Activated naive CD8-positive, alpha-beta T cell treated with anti-CD3 and anti-CD28 coated beads for 36 hours (primary cell): ENCODE measurements around the gene TLE7. TPM values are rescaled to one million over a fixed set of nuclear protein-coding genes. Genes with fewer than 3 reads are reported as not detected.

Source experiments
- DNase-seq: peaks from one replicate; pipeline ENCODE4 v3.0.0; 2021
- H3K27ac Mint-ChIP-seq: one replicate; pipeline ENCODE4 v1.8.0; 2022; ENCODE audit warnings: mild to moderate bottlenecking, moderate library complexity, mixed read lengths
- H3K27me3 Mint-ChIP-seq: one replicate; pipeline ENCODE4 v1.8.0; 2022; ENCODE audit warnings: mild to moderate bottlenecking, mixed read lengths
- H3K36me3 Mint-ChIP-seq: one replicate; pipeline ENCODE4 v1.8.0; 2021; ENCODE audit warnings: mild to moderate bottlenecking, mixed read lengths
- H3K4me1 Mint-ChIP-seq: one replicate; pipeline ENCODE4 v1.8.0; 2021; ENCODE audit warnings: mixed read lengths
- H3K4me3 Mint-ChIP-seq: one replicate; pipeline ENCODE4 v1.8.0; 2022; ENCODE audit warnings: mild to moderate bottlenecking, moderate library complexity, mixed read lengths
- H3K9me3 Mint-ChIP-seq: one replicate; pipeline ENCODE4 v1.8.0; 2022; ENCODE audit warnings: mixed read lengths
- total RNA-seq, 2 experiments: library from RNA; stranded (reverse); gene quantifications; one replicate each; pipeline ENCODE4 v1.2.3, GENCODE V29; 2021

Gene TLE7
- total RNA-seq, 2 experiments from 2014 or later, result not detected

DNA sequence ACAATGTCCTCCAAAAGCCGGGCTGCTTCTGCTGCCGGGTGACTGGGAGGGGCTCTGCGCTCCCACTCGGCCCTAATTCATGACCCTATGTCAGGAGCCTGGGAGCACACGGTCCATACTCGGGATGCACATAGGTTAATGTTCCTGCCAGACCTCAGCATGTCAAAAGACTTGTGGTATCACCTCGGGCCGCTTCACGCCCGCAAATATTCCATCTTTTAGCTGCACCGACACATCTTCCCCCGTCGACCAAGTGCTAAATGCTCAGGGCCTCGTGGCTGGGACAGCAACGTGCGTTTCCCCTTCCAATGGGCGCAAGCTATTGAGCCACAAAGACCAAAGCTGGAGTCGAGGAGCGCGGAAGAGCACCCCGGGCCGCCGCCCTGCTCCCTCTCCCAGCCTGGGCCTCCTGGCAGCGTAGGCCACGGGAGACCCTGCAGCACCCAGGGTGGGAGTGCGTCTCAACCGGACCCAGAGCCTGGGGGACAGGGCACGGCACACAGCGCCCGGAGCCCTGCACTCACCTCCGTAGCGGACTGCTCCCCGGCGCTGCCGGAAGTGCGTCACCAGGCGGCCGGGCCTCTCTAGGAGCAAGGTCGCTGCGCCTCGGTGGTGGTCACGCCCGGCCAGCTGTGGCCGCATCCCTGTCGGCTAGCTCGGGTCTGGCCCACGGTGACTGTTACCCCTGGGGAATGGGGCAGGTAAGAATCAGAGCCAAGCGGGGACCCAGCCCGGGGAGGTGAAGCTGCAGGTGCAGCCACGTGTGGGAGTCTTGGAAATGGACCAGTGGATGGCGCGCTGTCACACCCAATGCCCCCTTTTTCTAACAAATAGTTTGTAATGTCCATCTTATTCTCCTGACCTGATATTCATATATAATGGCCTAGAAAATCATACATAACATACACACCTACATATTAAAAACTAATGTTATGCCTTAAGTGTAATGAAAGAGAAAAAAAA, 20.1 kb upstream of the TLE7 start, which contains the start of gene ZNF23:
TSS of gene ZNF23 (minus strand) at position 562 of the 963 bp plus-strand sequence. CDS start 5,451 bp downstream, outside the sequence.
- Mint-ChIP-seq H3K4me1 (peaks cover 17% of the 10 kb centered on the region), H3K36me3 (peaks cover 4% of the 10 kb centered on the region)

GRCh38 chr16:71460941-71461340, 19.1 kb upstream of the TLE7 start:
- DNase-seq, result no peak
- no peak overlapping the region for H3K27ac Mint-ChIP-seq
- H3K9me3 Mint-ChIP-seq, result no peaks in the 10 kb centered on the region
- peaks cover 11% of the 10 kb centered on the region for H3K36me3 Mint-ChIP-seq
- peaks cover 17% of the 10 kb centered on the region for H3K4me1 Mint-ChIP-seq
- H3K4me3 Mint-ChIP-seq, result peak overlapping the region; percentile 93
- no peaks in the 10 kb centered on the region for H3K27me3 Mint-ChIP-seq

More for the DNA sequence above, 20.1 kb upstream of the TLE7 start, which contains the start of gene ZNF23:
- Mint-ChIP-seq H3K4me3 (peak within 1 kb of the TSS; percentile 93), H3K9me3 (no peaks in the 10 kb centered on the region), H3K27me3 (no peaks in the 10 kb centered on the region), H3K27ac (peak within 1 kb of the TSS; percentile 96)
- DNase-seq, result peak; percentile 85

DNA sequence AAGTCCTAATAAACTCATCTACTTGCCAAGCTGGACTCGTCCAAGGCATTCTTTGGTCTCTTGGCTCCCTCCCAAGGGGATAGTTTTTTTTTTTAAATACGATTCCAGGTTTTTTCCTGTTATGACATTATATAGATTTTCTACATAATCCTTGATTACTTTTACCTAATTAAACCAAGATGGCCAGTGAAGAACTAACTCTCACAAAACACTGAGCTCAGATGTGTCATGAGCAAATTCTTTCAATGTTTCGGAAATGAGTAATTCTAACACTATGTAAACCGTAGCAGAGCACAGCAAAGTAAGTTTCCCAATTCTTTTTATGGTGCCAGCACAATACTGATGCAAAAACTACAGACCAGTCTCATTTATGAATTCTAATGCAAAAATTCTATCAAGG, 18.4 kb upstream of the TLE7 start:
- no peak overlapping the region for H3K27ac Mint-ChIP-seq
- DNase-seq, result no peak
- H3K4me3 Mint-ChIP-seq, result peak overlapping the region; percentile 93
- H3K36me3 Mint-ChIP-seq, result peaks cover 16% of the 10 kb centered on the region
- peaks cover 17% of the 10 kb centered on the region for H3K4me1 Mint-ChIP-seq
- H3K27me3 Mint-ChIP-seq, result no peaks in the 10 kb centered on the region
- no peaks in the 10 kb centered on the region for H3K9me3 Mint-ChIP-seq

- peaks cover 23% of the 10 kb centered on the region for H3K36me3 Mint-ChIP-seq
- H3K4me1 Mint-ChIP-seq, result peaks cover 17% of the 10 kb centered on the region
- DNase-seq, result no peak
- no peaks in the 10 kb centered on the region for H3K27me3 Mint-ChIP-seq
- no peak overlapping the region for H3K27ac Mint-ChIP-seq
- H3K4me3 Mint-ChIP-seq, result no peak overlapping the region
- peaks cover 2% of the 10 kb centered on the region for H3K9me3 Mint-ChIP-seq
Measured at GRCh38 chr16:71459510-71459909, 17.7 kb upstream of the TLE7 start.

GRCh38 chr16:71456801-71457200, 14.9 kb upstream of the TLE7 start:
- Mint-ChIP-seq H3K4me1 (peaks cover 8% of the 10 kb centered on the region), H3K27me3 (no peaks in the 10 kb centered on the region), H3K9me3 (peaks cover 11% of the 10 kb centered on the region), H3K27ac (no peak overlapping the region), H3K4me3 (no peak overlapping the region), H3K36me3 (peaks cover 46% of the 10 kb centered on the region)
- no peak for DNase-seq

DNA sequence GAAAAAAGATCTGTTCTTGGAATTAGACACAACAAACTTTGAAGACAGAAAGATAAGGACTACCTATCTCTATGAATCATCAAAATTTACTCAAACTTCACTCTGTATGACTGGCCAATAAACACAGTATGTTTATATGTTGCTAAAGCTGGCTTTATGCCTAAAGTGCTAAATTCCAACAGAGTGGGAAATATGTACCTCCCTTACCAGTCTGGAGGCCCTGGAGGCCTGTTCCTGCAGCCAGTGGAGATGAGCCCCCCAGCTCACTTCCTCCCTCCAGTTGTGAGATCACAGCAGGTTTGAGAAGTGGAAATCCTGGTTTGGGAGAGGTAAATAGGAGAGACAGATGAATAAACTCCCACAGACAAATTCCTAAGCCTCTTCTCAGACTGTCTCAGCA, 11.2 kb upstream of the TLE7 start:
- H3K36me3 Mint-ChIP-seq, result peaks cover 84% of the 10 kb centered on the region
- peaks cover 43% of the 10 kb centered on the region for H3K9me3 Mint-ChIP-seq
- no peaks in the 10 kb centered on the region for H3K4me1 Mint-ChIP-seq
- H3K4me3 Mint-ChIP-seq, result no peak overlapping the region
- H3K27me3 Mint-ChIP-seq, result no peaks in the 10 kb centered on the region
- DNase-seq, result no peak
- H3K27ac Mint-ChIP-seq, result no peak overlapping the region

DNA sequence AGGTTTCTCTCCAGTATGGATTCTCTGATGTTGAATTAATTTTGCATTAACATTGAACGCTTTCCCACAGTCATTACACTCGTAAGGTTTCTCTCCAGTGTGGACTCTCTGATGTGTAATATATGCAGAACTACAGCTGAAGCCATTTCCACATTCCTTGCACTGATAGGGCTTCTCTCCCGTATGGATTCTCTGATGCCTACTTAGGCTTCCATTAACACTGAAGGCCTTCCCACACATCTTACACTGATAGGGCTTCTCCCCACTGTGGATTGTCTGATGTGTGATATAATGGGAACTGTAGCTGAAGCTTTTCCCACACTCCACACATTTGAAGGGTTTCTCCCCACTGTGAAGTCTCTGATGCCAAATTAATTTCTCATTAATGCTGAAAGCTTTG, 7.2 kb upstream of the TLE7 start:
- Mint-ChIP-seq H3K27ac (no peak overlapping the region), H3K4me1 (no peaks in the 10 kb centered on the region)

DNA sequence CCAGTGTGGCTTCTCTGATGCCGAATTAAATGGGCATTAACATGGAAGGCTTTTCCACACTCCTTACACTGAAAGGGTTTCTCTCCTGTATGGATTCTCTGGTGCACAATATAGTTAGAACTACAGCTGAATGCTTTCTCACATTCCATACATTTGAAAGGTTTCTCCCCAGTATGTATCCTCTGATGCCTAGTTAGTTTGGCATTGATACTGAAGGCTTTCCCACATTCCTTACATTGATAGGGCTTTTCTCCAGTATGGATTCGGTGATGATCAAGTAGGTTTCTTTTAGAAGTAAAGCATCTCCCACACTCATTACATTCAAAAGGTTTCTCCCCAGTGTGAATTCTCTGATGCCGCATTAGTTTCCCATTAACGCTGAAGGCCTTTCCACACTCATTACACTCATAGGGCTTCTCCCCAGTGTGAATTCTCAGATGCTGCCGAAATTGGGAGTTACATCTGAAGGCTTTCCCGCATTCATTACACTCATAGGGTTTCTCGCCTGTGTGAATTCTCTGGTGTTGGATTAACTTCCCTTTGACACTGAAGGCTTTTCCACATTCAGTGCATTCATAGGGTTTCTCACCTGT, 6.5 kb upstream of the TLE7 start:
- peaks cover 62% of the 10 kb centered on the region for H3K9me3 Mint-ChIP-seq
- no peaks in the 10 kb centered on the region for H3K27me3 Mint-ChIP-seq

More for the DNA sequence above, 7.2 kb upstream of the TLE7 start:
- H3K27me3 Mint-ChIP-seq, result no peaks in the 10 kb centered on the region
- peaks cover 59% of the 10 kb centered on the region for H3K9me3 Mint-ChIP-seq
- no peak for DNase-seq
- H3K36me3 Mint-ChIP-seq, result peaks cover 66% of the 10 kb centered on the region
- no peak overlapping the region for H3K4me3 Mint-ChIP-seq

DNA sequence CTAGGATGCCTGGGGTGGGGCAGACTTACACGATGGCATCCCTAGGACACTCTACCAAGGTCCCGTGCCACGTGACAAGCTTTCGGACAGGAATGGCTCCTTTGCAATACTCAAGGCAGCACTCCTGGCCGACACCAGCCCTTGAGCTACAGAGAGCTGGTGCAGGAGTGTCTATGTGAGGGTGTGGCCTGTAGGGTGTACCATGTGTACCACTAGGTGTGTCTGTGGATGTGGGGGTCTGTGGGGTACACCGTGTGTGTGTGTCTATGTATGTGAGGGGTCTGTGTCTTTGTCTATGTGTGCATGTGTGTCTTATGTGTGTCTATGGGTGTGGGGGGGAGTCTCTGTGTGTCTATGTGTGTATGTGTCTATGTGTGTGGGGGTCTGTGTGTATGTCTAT, 1.9 kb upstream of the TLE7 start:
- Mint-ChIP-seq H3K4me1 (peaks cover 3% of the 10 kb centered on the region), H3K36me3 (peaks cover 16% of the 10 kb centered on the region), H3K4me3 (no peak overlapping the region), H3K27me3 (peaks cover 18% of the 10 kb centered on the region), H3K27ac (no peak overlapping the region), H3K9me3 (peaks cover 29% of the 10 kb centered on the region)
- DNase-seq, result no peak

More for the DNA sequence above, 6.5 kb upstream of the TLE7 start:
- DNase-seq, result no peak
- H3K4me1 Mint-ChIP-seq, result no peaks in the 10 kb centered on the region
- H3K4me3 Mint-ChIP-seq, result no peak overlapping the region
- no peak overlapping the region for H3K27ac Mint-ChIP-seq
- H3K36me3 Mint-ChIP-seq, result peaks cover 59% of the 10 kb centered on the region

DNA sequence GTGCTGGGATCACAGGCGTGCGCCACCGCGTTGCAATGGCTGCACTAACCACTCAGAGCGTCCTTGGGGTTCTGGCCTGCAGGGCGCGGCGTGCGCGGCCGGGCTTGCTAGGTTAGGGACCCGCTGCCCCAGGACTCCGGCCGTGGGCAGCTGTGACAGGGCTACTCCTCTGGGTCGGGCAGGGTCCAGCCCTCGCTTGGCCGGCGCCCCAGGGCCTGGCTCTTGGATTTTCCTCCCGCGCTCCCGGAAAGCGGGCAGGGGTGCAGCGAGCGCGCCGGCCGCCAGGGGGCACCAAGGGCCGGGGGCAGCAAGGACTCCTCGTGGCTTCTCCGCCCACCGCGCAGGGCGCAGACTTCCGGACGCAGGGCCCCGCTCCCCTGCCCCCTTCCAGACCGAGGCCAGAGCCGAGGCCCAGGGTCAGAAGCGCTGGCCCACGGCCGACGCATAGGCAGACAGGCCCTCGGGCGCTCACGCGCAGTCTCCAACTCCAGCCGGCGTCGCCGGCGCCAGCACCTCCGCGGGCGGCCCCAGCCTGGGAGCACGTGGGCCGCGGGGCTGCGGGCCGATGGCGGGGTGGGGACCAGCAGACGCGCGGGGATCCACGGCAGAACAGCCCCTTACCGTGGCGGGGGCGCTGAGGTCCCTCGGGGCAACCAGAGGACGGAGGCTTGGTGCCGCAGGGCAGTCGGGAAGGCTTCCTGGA, 355 bp downstream of the TLE7 start:
- H3K36me3 Mint-ChIP-seq, result peaks cover 3% of the 10 kb centered on the region
- no peak overlapping the region for H3K27ac Mint-ChIP-seq
- peak; percentile 42 for DNase-seq
- H3K4me3 Mint-ChIP-seq, result no peak overlapping the region
- H3K27me3 Mint-ChIP-seq, result peaks cover 32% of the 10 kb centered on the region
- H3K9me3 Mint-ChIP-seq, result peaks cover 15% of the 10 kb centered on the region
- peaks cover 3% of the 10 kb centered on the region for H3K4me1 Mint-ChIP-seq

- Mint-ChIP-seq H3K27ac (no peak overlapping the region), H3K36me3 (peaks cover 3% of the 10 kb centered on the region), H3K4me1 (peaks cover 3% of the 10 kb centered on the region), H3K4me3 (no peak overlapping the region), H3K27me3 (peaks cover 32% of the 10 kb centered on the region), H3K9me3 (peaks cover 13% of the 10 kb centered on the region)
- peak; percentile 25 for DNase-seq
Measured at GRCh38 chr16:71440669-71441347, 1.0 kb downstream of the TLE7 start.

- peaks cover 32% of the 10 kb centered on the region for H3K27me3 Mint-ChIP-seq
- DNase-seq, result no peak
- H3K4me3 Mint-ChIP-seq, result no peak overlapping the region
- peaks cover 3% of the 10 kb centered on the region for H3K4me1 Mint-ChIP-seq
- no peak overlapping the region for H3K27ac Mint-ChIP-seq
- H3K9me3 Mint-ChIP-seq, result peaks cover 5% of the 10 kb centered on the region
- H3K36me3 Mint-ChIP-seq, result peaks cover 3% of the 10 kb centered on the region
Measured at GRCh38 chr16:71439523-71439922, 2.3 kb downstream of the TLE7 start.

DNA sequence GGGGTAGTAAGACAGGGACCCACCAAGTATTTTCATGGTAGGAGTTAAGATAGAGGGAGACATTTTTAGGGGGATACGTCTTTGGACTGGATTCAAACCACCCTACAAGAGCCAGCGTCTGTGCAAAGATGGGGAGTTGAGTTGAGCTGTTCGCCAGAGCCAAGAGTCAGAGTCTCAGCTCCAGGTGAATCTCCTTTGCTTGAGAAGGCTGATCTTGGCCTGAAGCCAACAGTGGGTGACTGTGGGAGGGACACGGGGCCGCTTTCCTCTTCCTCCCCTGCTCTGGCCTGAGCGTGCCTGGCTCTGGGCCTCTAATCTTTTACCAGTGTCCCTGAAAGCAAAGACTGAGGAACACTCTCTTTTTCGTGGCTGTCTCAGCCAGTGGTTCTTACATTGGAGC, 5.4 kb downstream of the TLE7 start:
- H3K27ac Mint-ChIP-seq, result no peak overlapping the region
- peaks cover 32% of the 10 kb centered on the region for H3K27me3 Mint-ChIP-seq
- DNase-seq, result no peak
- H3K9me3 Mint-ChIP-seq, result no peaks in the 10 kb centered on the region
- H3K4me1 Mint-ChIP-seq, result peaks cover 3% of the 10 kb centered on the region
- H3K4me3 Mint-ChIP-seq, result no peak overlapping the region
- H3K36me3 Mint-ChIP-seq, result peaks cover 3% of the 10 kb centered on the region

DNA sequence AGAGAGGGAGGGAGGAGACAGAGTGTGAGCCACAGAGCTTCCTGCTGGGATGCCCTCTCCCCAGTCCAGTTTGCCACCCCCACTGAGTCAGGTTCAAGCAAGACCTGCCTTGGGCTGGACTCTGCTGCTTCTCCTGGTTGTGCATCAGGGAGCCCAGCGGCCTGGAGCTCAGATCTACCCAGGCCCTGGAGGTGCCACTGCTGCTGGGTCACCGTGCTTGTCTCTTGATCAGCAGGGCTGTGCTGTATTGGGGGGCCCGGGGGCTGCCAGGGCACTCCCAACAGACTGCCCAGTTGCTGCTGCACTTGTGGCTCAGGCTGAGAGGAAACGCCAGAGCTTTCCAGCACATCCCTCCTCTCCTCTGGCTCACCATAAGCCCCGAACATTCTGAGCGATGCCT, 8.9 kb downstream of the TLE7 start:
- no peaks in the 10 kb centered on the region for H3K4me1 Mint-ChIP-seq
- no peaks in the 10 kb centered on the region for H3K36me3 Mint-ChIP-seq
- peaks cover 12% of the 10 kb centered on the region for H3K27me3 Mint-ChIP-seq
- no peak for DNase-seq
- no peak overlapping the region for H3K27ac Mint-ChIP-seq
- no peak overlapping the region for H3K4me3 Mint-ChIP-seq
- H3K9me3 Mint-ChIP-seq, result no peaks in the 10 kb centered on the region
